HG02798 (cell line): ENCODE results near the gene CTSW.
A peak's percentile ranks its signal among the peaks of the same experiment; 100 is the strongest.
"Not testable (repeated sequence)": the region's sequence is repeated elsewhere in the genome, so short reads cannot be mapped to it uniquely, and the experiment has no call there.

Source experiments
- ATAC-seq: cut with Tn5 transposase; IDR thresholded peaks from one replicate; pipeline ENCODE4 v1.9.1; 2021; ENCODE audit warnings: mild to moderate bottlenecking; ENCODE audit not compliant: unreplicated experiment, poor library complexity

The CTSW gene, protein sequence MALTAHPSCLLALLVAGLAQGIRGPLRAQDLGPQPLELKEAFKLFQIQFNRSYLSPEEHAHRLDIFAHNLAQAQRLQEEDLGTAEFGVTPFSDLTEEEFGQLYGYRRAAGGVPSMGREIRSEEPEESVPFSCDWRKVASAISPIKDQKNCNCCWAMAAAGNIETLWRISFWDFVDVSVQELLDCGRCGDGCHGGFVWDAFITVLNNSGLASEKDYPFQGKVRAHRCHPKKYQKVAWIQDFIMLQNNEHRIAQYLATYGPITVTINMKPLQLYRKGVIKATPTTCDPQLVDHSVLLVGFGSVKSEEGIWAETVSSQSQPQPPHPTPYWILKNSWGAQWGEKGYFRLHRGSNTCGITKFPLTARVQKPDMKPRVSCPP

DNA sequence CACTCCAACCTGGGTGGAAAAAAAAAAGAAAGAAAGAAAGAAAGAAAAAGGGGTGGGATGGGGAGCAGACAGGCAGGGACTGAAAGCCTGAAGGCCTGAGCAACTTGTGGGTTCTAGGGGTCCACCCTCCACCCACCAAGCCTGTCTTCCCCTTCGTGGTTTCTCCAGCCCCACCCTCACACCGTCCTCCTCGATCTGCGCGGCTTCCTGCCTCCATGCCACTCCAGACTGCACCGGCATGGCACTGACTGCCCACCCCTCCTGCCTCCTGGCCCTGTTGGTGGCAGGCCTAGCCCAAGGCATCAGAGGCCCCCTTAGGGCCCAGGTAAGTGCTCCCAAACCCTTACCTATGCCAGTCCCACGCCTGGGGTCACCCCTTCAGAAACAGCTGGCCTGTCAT lies at the start of gene CTSW:
Gene CTSW (plus strand): TSS at position 221 of the 400 bp plus-strand sequence. CDS start 18 bp downstream, at position 239.
- ATAC-seq, result no peak

DNA sequence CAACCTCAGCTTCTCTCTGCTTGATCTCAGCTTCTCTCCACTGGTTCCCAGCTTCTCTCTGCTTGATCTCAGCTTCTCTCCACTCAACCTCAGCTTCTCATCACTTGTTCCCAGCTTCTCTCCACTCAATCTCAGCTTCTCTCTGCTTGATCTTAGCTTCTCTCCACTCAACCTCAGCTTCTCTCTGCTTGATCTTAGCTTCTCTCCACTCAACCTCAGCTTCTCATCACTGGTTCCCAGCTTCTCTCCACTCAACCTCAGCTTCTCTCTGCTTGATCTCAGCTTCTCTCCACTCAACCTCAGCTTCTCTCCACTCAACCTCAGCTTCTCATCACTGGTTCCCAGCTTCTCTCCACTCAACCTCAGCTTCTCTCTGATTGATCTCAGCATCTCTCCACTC lies 47.4 kb upstream of the CTSW start:
- not testable (repeated sequence) for ATAC-seq

DNA sequence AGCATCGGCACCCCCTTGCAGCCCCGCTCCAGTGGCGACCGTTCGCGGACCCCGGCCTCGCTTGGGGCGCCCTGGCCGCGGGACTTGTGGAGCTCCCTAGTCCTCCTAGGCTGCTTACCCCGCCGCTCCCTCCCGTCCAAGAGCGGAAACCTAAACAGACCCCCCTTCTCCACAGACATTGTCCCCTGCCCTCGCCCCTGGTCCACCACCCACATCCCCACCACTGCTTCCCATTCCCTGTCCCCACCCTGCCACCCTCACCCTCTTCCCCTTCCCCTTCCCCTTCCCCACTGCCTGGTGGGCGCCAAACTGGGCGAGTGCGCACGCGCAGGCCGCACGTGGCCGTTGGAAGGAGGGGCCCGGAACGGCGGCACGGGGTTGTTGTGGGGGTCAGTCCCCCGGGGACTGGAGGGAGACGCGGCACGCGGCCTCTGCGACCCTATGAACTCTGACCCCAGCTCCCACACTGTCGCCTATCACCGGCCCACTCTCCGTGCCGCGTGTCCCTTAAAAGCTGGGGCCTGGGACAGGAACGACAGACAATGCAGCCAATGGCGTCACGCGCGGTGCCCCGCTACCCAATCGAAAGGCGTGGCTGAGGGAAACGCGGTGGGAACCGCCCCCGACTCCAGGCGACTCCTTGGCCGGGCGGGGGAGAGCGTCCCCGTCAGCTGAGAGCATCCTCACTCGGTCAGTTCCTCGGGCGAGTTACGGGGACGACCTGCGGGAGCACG lies 46.2 kb upstream of the CTSW start, which contains the start of gene SNX32:
Gene SNX32 (plus strand): TSS at position 667 of the 734 bp plus-strand sequence. CDS start 103 bp downstream, outside the sequence.
- peak; percentile 98 for ATAC-seq

DNA sequence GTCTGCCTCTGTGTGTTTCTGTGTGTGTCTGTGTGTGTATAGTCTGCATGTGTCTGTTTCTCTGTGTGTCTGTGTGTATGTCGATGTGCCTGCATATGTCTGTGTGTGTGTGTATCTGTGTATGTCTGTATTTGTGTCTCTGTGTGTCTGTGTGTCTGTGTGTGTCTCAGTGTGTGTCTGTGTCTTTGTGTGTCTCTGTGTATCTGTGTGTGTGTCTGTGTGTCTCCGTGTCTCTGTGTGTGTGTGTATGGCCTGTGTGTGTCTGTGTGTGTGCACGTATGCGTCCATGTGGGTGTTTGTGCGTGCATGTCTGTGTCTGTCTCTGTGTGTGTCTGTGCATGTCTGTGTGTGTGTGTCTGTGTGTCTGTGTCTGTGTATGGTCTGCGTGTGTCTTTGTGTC lies 45.4 kb upstream of the CTSW start:
- no peak for ATAC-seq

DNA sequence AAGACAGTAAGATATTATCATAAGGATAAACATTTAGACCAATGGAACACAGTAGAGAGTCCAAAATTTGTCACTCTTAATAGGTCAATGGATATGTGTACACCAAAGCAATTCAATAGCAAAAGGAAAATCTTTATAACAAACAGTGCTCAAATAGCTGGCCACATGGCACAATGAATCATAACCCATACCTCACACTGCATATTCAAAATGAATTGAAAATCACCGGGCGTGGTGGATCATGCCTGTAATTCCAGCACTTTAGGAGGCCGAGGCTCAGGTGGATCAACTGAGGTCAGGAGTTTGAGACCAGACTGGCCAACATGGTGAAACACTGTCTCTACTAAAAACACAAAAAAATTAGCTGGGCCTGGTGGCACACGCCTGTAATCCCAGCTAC lies 37.5 kb upstream of the CTSW start:
- no peak for ATAC-seq

DNA sequence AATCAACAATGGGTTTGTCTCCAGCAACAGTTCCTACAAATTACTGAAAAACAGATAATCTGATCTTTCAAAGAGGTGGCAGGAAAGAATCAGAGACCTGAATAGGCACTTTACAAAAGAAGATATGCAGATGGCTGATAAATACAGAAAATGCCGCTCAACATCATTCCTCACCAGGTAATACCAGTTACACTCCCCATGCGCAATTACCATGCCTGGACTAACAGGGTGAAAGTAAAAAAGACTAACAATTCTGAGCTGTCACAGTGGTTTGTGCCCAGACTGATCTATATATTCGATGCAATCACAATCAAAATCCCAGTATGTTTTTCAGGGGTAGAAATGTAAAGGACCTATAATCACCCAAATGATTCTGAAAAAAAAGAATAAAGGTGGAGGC lies 35.8 kb upstream of the CTSW start:
- ATAC-seq, result no peak

DNA sequence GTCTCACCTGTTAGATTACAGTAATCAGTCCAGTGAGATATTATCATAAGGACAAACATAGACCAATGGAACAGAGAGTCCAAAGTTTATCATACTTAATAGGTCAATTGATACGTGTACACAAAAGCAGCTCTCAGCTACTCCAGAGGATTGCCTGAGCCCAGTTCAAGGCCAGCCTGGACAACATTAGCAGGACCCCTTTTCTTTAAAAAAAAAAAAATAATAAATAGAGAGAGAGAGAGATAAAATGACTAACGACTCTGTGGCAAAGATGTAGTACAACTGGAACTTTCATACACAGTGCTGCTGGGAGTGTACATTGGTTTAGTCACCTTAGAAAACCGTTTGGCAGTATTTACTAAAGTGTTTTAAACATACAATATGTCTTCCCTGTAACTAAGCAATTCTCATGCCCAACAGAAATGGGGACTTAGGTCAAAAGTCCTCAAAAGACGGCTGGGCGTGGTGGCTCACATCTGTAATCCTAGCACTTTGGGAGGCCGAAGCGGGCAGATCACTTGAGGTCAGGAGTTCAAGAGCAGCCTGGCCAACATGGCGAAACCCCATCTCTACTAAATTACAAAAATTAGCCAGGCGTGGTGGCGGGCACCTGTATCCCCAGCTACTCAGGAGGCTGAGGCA lies 35.3 kb upstream of the CTSW start:
- no peak for ATAC-seq

DNA sequence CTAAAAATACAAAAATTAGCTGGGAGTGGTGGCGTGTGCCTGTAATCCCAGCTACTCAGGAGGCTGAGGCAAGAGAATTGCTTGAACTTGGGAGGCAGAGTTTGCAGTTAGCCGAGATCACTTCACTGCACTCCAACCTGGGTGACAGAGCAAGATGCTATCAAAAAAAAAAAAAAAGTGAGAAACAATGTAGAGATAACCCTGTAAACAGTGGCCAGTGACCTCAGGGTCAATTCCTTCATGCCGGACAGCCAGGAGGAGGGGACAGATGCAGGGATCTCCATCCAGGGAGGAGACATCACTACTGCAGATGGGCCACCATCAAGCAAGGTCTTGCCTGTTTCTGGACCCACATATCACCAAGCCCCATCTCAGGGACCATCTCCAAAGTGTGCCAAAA lies 31.9 kb upstream of the CTSW start:
- no peak for ATAC-seq

DNA sequence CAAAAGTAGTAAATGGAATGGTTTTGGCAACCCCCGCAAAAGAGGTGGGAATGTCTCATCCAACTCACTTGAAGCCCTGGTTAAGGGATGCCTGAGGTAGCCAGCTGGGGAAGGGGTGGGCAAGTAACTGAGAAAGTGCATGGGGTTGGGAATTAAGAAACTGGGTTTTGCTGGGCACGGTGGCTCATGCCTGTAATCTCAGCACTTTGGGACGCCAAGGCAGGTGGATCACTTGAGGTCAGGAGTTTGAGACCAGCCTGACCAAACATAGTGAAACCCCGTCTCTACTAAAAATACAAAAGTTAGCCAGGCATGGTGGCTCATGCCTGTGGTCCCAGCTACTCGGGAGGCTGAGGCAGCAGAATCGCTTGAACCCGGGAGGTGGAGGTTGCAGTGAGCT lies 30.9 kb upstream of the CTSW start:
- ATAC-seq, result not testable (repeated sequence)

DNA sequence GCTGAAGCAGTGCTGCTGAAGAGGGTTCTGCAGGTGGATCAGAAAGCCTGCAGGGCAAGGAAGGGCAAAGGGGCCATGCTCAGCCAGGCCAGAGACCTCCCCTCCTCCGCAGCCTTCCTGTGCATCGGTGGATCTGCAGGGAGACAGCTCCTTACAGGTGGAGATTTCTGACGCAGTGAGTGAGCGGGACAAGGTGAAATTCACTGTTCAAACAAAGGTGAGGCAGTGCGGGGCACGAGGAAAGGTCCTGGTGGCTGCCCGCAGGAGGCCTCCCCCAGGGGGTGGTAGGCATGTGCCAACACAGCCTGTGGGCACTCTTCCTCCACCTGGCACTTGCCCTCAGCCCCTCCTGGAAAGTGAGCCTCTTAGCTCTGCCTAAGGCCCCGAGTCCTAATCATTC lies 30.3 kb upstream of the CTSW start:
- no peak for ATAC-seq

DNA sequence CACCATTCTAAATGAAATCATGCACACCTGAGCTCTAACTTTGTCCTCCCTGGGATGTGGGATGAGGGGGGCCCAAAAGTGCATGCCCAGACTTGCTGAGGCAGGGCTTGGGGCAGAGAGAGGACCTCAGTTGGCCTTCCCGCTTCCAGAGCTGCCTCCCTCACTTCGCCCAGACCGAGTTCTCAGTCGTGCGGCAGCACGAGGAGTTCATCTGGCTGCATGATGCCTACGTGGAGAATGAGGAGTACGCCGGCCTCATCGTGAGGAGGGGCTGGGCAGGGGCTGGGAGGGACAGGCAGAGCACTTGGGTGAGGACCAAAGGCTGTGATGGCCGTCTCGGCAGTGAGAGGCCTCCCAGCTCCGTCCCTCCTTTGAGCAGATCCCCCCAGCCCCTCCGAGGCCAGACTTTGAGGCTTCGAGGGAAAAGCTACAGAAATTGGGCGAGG lies 29.8 kb upstream of the CTSW start:
- no peak for ATAC-seq

DNA sequence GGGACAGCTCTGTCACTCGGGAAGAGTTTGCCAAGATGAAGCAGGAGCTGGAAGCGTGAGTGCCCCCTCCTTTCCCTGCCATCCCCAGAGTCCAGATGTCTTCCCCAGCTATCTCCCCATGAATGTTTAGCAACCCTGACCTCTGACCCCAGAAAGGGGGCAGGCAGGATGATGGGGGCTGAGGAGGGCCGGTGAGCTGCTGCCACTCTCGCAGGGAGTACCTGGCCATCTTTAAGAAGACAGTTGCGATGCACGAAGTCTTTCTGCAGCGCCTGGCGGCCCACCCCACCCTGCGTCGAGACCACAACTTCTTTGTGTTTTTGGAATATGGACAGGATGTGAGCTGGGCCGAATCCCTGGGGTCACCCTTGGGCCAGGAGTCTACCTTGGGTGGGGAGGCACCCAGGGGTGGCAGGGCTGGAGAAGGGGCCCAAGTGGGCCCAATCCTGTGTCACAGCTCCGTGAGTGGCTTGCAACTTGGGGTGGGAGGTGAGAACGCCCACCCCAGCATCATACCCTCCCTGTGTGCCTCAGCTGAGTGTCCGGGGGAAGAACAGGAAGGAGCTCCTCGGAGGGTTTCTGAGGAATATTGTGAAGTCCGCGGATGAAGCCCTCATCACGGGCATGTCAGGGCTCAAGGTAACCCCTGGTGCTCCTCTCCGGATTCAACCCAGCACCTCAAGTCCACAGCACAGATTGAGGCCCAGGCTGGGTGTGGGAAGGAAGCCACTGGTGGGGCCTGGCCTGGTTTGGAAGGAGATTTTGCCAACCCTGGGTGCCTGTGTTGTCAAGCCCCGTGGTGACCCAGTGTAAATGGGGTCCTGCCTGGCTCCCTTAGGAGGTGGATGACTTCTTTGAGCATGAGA lies 29.2 kb upstream of the CTSW start:
- ATAC-seq, result no peak

DNA sequence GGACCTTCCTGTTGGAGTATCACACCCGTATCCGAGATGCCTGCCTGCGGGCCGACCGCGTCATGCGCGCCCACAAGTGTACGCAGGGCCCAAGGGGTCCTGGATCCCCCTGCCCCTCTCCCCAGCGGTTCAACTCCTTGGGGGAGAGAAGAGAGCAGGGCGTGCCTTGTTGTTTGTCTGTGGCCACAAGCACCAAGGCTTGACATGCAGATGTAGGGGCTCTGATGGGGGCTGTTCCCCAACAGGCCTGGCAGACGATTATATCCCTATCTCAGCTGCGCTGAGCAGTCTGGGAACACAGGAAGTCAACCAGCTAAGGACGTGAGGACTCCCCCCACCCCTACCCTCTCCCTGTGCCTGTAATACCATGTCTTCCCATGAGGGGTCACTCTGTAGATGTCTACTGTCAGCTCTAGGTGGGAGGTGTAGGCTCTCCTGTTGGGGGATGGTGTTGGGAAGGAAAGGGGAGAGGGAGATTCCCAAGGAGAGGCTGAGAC lies 28.5 kb upstream of the CTSW start:
- no peak for ATAC-seq

DNA sequence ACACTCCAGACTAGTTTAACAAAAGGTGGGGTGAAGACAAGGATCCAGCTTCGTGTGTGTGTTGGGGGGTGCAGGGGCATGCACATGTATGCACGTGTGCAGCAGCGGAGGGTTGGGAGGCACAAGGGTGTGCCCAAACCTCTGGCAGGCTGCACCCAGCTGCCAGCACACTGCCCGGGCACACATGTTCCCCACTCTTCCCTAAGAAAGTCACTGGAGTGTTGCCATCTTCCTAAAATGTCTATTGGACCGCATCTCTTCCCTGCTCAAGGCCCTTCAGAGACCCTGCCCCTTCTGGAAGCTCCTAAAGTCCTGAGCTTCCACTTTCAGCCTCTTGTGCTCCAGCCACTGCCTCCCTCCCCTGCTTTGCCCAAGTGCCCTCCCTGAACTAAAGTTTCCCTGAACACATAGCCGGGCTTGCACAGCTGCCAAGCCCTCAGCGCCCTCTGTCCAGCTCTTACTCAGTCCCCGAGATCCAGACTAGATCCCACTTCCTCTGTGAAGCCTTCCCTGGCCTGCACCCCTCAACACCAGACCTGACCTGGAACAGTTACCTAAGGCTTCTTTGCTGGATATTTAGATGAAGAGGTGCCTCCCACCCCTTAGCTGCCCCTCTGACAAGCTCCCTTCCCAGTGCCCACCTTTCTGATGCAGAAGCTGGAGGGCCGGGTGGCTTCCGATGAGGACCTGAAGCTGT lies 27.7 kb upstream of the CTSW start:
- no peak for ATAC-seq

DNA sequence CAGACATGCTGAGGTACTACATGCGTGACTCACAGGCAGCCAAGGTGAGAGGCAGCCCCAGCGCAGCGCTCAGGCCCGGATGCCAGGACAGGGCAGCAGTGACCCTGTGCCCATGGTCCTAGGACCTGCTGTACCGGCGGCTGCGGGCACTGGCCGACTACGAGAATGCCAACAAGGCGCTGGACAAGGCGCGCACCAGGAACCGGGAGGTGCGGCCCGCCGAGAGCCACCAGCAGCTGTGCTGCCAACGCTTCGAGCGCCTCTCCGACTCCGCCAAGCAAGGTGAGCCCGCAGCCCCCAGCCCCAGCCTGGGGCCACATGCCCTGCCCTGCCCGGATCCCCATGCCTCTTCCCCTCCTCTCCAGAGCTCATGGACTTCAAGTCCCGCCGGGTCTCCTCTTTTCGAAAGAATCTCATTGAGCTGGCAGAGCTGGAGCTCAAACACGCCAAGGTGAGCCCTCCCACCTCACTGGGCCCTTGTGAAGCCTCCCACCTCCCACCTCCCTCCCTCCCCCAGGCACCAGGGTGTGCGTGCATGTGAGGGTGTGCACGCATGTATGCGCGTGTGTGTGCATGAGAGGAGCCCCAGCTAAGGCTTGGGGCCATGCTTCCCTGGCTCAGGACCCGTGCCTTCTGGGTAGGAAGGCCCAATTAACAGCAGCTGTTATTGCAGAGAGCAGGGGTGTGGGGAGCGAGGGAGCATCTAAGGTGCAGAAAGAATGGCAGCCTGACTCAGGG lies 27.0 kb upstream of the CTSW start:
- no peak for ATAC-seq

DNA sequence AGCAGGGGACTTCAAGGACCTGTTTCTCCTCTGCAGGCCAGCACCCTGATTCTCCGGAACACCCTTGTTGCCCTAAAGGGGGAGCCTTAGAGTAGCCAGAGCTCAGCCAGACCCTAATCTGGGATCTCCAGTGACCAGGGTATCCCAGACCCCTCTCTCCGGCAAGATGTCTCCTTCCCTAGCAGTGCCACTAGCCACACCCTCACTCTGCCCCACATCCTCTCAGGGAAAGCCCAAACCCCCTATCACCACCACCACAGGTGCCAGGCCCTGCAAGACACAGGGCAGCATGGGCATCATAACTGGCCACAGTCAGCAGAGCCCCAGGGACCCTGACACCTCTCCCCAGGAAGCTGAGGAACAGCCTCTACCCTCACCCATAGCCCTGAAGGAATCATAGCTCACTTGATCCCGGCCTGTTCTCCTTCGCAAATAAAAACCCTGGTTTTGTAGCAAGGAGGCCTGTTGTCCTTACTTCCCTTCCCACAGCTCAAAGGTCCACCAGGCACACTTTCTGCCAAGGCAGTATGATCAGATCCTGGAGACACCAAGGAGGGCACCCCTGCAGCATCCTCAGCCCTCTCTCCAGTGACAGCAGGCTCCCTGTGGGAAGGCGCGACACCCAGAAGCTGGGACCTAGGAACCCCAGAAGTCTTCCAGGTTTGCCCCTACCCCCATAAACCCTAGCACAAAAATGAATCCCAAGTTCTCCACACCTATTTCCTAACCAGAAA lies 26.2 kb upstream of the CTSW start:
- no peak for ATAC-seq

DNA sequence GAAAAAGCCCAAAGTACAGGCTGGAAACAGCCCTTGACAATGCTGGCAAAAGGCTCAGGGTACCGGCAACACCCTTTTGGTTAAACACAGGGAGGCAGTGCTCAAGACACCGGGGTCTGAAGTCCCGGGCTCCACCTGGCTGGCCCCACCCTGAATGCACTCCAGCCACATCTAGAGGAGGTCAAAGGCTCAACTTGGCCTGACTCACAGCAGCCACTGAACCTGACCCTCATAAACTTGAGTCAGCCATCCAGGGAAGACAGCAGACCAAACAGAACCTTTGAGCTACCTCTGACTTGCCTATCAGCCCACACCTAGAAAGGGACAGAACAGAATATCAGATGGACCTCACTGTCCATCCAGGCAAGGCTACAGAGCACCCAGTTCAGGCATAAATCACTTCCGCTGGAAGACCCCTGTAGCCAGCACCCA lies 25.5 kb upstream of the CTSW start:
- no peak for ATAC-seq
